ENCODE data around the gene LIMS2.

LIMS2 gene

DNA sequence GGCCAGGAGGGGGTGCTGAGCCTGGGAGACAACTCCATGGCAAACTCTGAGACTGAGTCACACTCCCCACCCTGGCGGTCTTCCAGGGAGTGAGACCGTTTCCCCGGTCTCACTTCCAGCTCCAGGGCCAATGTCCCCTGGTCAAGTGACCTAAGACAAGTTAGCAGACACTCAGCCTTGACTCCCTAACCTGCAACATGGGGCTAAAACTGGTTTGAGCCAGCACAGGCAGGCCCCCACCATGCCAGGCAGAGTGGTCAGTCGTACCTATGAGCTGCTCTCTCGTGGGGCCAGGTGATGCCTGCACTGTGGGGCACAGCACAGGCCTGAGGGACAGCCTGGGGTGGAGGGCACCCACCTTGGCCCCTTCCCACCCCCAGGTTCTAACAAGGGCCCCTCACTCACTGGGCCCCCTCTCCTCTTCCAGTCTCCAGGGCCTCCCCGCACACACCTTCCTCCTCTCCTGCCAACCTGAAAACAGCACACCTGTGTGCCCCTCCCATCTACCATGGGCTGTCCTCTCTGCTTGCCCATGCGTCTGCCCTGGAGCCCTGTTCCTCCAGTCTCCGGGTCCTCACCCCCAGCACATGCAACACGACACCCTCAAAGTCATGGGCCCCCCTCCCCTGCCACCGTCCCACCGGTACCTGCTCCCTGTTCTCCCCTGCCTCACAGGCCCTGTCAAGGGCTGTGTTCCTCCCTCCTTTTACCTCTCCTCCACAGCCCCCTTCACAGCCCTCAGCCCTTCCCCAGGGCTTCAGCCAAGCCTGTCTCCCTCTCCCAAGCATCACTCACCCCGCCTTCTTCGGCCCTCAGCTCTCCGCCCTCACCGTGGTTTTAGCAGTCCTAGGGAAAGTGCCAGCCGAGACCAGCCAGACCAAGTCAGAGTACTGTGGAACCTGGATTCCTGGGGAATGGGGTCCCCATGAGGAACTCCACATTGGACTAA is 27.8 kb downstream of the LIMS2 start:
- H3K27me3 ChIP-seq (ENCODE audit: insufficient read depth, insufficient read length) = no peaks in the 10 kb centered on the region
- no peak overlapping the region for H3K4me3 ChIP-seq (ENCODE audit: insufficient read length, low read depth)
- TF ChIP-seq YY1 (IDR thresholded peaks at IDR 0.05; ENCODE audit: insufficient read depth, insufficient read length) = no peak
- no peak for TF ChIP-seq SUZ12 (IDR thresholded peaks at IDR 0.05; ENCODE audit: extremely low read depth, insufficient read depth, insufficient read length)
- no peak for TF ChIP-seq ZNF274 (IDR thresholded peaks at IDR 0.05; ENCODE audit: low read depth, low read length)
- peak overlapping the region; percentile 27 for H3K9ac ChIP-seq (ENCODE audit: insufficient read length, low read depth)
- H3K4me1 ChIP-seq (ENCODE audit: insufficient read depth, insufficient read length) = peaks cover 40% of the 10 kb centered on the region
- H3K9me3 ChIP-seq (ENCODE audit: insufficient read depth, low read length) = no peaks in the 10 kb centered on the region
- H3K36me3 ChIP-seq (ENCODE audit: insufficient read depth, insufficient read length, low read length) = peaks cover 8% of the 10 kb centered on the region
- no peak for DNase-seq (ENCODE audit: low read depth, low spot score)

DNA sequence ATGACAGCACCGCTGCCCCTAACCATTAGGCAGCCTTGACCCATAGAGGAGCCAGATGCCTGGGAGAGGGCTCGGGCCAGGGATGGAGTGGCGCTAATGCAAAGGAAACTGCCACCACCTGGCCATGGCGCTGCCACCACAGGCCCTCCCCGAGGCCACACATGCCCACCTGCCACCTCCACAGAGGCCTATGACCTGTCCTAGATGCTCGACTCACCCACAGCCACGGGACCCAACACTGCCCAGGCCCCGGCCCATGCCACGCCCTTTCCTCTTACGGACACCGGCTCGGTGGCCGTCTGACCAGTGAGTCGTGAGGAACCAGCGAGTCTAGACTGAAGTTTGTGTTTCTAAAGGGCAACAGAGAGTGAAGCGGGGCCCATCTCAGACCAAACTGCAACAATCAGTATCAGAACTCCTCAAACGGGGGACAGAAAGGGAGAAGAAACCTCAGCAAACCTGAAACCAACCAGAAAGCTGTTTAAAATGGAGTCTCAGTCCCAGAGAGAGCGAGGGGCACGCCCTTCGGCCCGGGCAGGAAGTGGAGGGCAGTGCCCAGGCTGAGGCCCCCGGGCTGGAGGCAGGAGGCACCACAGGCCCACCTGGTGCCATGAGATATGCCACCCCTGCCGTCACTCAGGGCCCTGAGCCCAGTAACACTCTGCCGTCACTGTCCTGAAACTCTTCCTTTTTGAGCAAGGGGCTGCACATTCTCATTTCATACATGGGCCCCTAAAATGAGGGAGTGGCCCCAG is 28.7 kb downstream of the LIMS2 start:
- H3K4me1 ChIP-seq (ENCODE audit: insufficient read depth, insufficient read length) = peaks cover 38% of the 10 kb centered on the region
- no peaks in the 10 kb centered on the region for H3K27me3 ChIP-seq (ENCODE audit: insufficient read depth, insufficient read length)
- no peak overlapping the region for H3K4me3 ChIP-seq (ENCODE audit: insufficient read length, low read depth)
- H3K9me3 ChIP-seq (ENCODE audit: insufficient read depth, low read length) = no peaks in the 10 kb centered on the region
- DNase-seq (ENCODE audit: low read depth, low spot score) = no peak
- H3K9ac ChIP-seq (ENCODE audit: insufficient read length, low read depth) = no peak overlapping the region
- H3K36me3 ChIP-seq (ENCODE audit: insufficient read depth, insufficient read length, low read length) = peaks cover 8% of the 10 kb centered on the region
- no peak for TF ChIP-seq YY1 (IDR thresholded peaks at IDR 0.05; ENCODE audit: insufficient read depth, insufficient read length)
- no peak for TF ChIP-seq SUZ12 (IDR thresholded peaks at IDR 0.05; ENCODE audit: extremely low read depth, insufficient read depth, insufficient read length)
- no peak for TF ChIP-seq ZNF274 (IDR thresholded peaks at IDR 0.05; ENCODE audit: low read depth, low read length)

DNA sequence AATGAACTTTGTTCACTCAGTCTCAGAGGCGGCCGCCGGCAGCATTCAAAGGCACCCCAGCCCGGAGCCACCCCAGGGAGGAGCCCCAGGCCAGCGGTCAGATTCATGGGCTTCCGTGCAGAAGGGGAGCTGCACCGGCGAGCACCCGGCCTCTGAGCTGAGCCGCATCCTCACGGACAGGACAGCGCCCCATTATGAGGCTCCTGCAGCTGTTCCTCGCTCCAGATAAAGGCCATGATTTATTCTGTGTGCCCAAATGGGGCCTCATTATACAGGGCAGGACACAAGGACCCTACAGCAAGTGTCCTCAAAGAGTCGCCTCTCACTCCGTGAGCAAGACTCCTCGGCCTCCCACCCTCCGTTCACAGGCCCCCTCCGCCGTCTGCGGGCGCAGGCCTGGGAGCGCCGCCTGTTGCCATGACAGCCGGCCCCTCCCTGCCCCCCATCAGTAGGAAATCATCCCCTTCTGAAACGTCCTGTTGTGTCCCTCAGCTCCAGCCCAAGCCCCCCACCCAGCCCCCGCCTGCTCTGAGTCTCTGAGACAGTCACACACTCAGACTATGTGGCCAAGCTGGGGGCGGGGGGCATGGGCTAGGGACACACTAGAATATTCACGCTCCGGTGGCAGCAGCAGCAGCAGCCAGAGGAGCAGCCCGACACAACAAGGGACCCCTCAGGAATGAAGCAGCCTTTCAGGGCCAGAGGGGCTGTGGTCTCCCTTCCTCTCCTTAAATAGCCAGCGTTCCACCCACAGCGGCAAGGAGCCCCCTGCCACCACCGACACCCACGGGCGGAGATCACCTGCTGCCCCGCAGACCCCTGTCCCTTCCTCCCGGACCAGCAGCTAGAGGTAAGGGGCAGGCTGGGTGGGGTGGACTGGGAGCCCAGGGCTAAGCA is 29.7 kb downstream of the LIMS2 start, which contains the start of gene GPR17:
TSS of gene GPR17 (plus strand) at position 759 of the 897 bp plus-strand sequence. CDS start 4,583 bp downstream, outside the sequence.
- Histone ChIP-seq H3K27me3 (ENCODE audit: insufficient read depth, insufficient read length) (no peaks in the 10 kb centered on the region), H3K9me3 (ENCODE audit: insufficient read depth, low read length) (no peaks in the 10 kb centered on the region), H3K9ac (ENCODE audit: insufficient read length, low read depth) (no peak within 1 kb of the TSS), H3K4me1 (ENCODE audit: insufficient read depth, insufficient read length) (peaks cover 44% of the 10 kb centered on the region), H3K4me3 (ENCODE audit: insufficient read length, low read depth) (no peak within 1 kb of the TSS), H3K36me3 (ENCODE audit: insufficient read depth, insufficient read length, low read length) (peaks cover 5% of the 10 kb centered on the region)
- TF ChIP-seq SUZ12 (IDR thresholded peaks at IDR 0.05; ENCODE audit: extremely low read depth, insufficient read depth, insufficient read length) (no peak), ZNF274 (IDR thresholded peaks at IDR 0.05; ENCODE audit: low read depth, low read length) (no peak), YY1 (IDR thresholded peaks at IDR 0.05; ENCODE audit: insufficient read depth, insufficient read length) (no peak)
- DNase-seq (ENCODE audit: low read depth, low spot score) = no peak

DNA sequence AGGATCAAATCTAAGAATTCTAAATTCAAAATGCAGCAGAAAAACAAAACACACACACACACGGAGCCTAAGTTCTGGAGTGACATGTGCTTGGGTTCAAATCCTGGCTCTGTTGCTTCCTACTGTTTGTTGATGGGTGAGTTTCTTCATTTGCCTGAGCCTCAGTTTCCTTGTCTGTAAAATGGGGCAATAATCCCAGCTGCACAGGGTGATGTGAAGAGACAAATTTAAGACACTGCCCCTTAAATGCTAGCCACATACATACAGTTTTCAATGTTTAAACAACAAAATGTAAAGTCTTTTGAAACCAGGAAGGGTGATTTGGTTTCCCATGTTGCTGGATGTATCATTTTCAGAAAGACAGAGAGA is 30.3 kb downstream of the LIMS2 start:
- Histone ChIP-seq H3K27me3 (ENCODE audit: insufficient read depth, insufficient read length) (no peaks in the 10 kb centered on the region), H3K9me3 (ENCODE audit: insufficient read depth, low read length) (no peaks in the 10 kb centered on the region), H3K9ac (ENCODE audit: insufficient read length, low read depth) (no peak overlapping the region), H3K4me1 (ENCODE audit: insufficient read depth, insufficient read length) (peaks cover 46% of the 10 kb centered on the region), H3K4me3 (ENCODE audit: insufficient read length, low read depth) (no peak overlapping the region), H3K36me3 (ENCODE audit: insufficient read depth, insufficient read length, low read length) (peaks cover 4% of the 10 kb centered on the region)
- no peak for DNase-seq (ENCODE audit: low read depth, low spot score)
- no peak for TF ChIP-seq SUZ12 (IDR thresholded peaks at IDR 0.05; ENCODE audit: extremely low read depth, insufficient read depth, insufficient read length)
- no peak for TF ChIP-seq YY1 (IDR thresholded peaks at IDR 0.05; ENCODE audit: insufficient read depth, insufficient read length)
- no peak for TF ChIP-seq ZNF274 (IDR thresholded peaks at IDR 0.05; ENCODE audit: low read depth, low read length)

DNA sequence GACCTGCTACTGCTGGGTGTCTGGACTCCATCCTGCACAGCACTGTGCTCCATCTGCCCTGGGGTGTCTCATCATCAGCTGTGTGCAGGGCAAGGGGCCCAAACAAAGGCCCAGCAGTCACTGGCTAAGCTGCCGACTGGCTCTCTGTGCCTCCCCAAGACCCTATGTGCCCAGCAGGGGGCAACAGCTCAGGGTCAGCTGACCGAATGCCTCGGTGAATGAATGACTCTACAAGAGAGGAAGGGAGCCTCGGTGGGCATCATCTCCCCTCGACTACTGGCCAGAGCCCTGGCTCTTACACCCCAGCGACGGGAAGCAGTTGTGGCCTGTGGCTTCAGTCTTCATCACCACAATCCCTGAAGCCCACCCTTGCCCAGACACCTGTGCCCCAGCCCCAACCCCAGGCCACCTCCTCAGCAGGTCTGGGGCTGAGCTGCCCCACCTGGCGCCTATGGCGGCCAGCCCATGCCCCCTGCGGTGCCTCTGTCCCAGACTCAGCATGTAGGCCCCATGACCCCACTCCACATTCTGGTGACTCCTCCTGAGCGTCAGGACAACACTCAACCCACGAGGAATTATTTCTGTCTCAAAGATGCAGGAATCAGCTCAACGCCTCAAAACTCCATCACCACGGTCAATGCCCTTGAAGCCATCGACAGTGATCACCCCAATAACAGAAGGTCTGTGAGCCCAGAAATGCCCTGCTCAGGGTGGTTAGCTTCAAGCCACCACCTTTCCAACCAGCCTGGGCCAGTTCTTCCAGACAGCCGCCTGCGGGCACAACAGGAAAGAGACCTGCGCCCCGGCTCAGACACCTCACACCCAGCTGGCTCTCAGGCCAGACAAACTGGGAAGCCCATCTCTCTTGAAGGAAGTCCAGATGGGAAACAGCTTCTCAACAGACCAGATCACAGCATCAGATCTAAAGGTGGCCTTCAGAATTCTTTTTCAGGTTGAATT is 31.0 kb downstream of the LIMS2 start:
- H3K36me3 ChIP-seq (ENCODE audit: insufficient read depth, insufficient read length, low read length) = peaks cover 3% of the 10 kb centered on the region
- no peak for DNase-seq (ENCODE audit: low read depth, low spot score)
- TF ChIP-seq ZNF274 (IDR thresholded peaks at IDR 0.05; ENCODE audit: low read depth, low read length) (no peak), YY1 (IDR thresholded peaks at IDR 0.05; ENCODE audit: insufficient read depth, insufficient read length) (no peak), SUZ12 (IDR thresholded peaks at IDR 0.05; ENCODE audit: extremely low read depth, insufficient read depth, insufficient read length) (no peak)
- no peak overlapping the region for H3K4me3 ChIP-seq (ENCODE audit: insufficient read length, low read depth)
- H3K4me1 ChIP-seq (ENCODE audit: insufficient read depth, insufficient read length) = peaks cover 43% of the 10 kb centered on the region
- H3K27me3 ChIP-seq (ENCODE audit: insufficient read depth, insufficient read length) = no peaks in the 10 kb centered on the region
- no peak overlapping the region for H3K9ac ChIP-seq (ENCODE audit: insufficient read length, low read depth)
- no peaks in the 10 kb centered on the region for H3K9me3 ChIP-seq (ENCODE audit: insufficient read depth, low read length)

Data from NT2/D1 (cell line).